Measurements from ENCODE around the gene PLEKHH1.
"Not testable (repeated sequence)": the region's sequence is repeated elsewhere in the genome, so short reads cannot be mapped to it uniquely, and the experiment has no call there.

The PLEKHH1 gene

DNA sequence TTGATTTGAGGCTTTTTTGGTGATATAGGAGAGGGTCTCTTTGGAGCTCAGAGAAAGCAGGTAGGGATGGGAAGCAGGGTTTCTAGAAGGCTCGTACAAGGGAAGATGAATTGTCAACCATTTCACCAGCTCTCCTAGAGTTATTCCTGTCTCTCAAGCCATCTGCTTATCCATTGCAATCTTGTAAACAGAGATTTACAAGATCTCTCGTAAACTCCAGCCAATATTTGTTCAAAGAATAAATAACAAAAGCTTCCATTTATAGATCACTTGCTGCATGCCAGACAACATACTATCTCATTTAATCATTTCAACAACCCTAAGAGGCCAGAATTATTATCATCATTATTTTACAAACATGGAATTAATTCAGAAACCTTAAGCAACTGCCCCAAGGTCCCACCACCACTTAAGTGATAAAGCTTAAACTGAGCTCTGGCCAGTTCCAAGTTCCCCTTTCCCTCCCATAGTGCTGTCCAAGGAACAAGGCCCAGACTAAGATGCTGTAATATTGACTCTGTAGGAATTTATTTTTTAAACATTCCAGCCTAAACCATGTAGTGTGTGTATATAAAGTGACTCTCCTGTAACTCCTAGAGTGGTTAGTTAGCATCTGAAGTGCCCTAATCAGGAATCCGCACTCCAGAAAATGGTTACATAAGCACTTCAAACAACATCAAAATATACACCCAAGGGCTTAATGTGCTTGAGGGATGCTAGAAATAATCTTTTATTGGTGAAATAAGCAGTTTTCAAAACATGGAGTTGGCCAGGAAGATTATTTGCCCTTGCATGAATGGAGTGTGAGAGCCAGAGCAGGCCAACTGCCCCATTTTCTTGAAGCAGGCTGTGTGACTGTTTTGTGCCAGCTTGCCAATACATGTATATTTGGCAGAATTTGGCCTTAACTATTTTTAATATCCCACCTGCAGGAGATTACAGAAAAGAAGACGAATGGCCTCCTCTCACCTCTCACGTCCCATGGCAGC lies 2.8 kb upstream of the PLEKHH1 start:
- in situ Hi-C loops (cut with HindIII; ENCODE audit: low sequenced_read_pairs), result no loop called here

DNA sequence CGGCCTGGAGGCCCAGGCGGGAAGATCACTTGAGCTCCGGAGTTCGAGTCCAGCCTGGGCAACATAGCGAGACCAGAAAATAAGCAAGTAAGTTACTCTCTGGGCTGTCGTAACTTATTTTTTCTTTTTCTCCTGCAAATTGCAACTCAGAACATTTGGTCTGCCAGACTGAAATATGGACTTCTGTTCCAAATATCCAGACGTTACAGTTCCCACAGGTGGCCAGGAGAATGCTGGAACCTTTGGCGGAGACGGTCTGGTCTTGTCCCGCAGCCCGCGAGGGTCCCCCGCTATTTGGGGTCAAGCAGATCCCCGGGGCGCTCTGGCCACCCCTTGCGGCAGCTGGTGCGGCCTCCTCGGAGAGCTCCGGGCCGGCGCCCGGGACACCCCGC lies 488 bp upstream of the PLEKHH1 start:
- in situ Hi-C loops (cut with HindIII; ENCODE audit: low sequenced_read_pairs), result no loop called here

DNA sequence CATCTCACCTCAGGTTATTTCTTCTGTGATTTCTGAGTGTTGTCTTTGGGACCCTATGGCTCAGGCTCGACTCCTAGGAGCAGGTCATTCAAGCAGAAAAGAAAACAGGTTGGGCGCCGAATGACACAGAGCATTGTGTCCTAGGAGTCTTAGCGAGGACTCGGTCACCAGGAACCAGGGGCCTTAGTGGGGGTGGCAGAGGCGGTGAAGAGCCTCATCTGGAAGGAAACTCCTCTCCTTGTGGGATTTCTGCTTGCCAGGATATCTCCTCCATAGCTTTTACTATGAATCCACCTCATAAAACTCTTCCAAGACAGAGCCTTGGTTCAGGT lies 630 bp downstream of the PLEKHH1 start:
- in situ Hi-C loops (cut with HindIII; ENCODE audit: low sequenced_read_pairs), result no loop called here

DNA sequence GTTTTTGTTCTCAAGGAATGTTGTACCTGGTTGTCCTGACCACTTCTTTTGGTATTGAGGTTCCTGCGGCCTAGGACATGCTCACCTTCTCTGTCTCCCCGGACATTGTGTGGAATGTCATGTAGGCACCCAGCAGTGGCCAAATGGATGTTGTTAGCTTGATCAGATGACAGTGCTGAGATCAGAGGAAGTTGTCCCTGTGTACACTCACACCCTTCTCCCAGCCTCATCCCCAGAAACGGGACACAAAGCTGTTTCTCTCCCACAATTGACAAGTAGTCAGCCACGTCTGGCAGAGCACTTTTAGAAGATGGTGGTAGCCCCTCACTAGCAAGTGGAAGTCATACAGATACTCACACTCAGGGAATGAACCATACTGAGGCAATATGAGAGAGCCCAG lies 3.0 kb downstream of the PLEKHH1 start:
- in situ Hi-C loops (cut with HindIII; ENCODE audit: low sequenced_read_pairs), result no loop called here

DNA sequence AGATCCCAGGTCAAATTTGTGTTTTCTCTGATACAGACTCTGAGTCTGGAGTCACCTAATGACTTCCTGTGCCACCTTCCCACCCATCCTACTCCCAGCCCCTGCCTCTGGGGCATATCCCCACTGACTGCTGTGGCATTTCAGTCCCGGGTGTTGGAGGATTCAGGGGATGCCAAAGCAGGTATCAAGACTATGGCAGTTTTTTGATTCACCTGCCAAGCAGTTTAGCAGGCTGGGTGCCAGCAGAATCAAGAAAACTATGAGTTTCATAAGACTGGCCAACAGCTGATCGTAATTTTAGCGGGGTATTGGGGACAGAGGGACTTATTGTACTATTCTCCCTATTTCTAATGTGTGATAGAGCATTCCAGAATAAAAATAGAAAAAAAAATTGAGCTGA lies 4.6 kb downstream of the PLEKHH1 start:
- in situ Hi-C loops (cut with HindIII; ENCODE audit: low sequenced_read_pairs), result no loop called here

DNA sequence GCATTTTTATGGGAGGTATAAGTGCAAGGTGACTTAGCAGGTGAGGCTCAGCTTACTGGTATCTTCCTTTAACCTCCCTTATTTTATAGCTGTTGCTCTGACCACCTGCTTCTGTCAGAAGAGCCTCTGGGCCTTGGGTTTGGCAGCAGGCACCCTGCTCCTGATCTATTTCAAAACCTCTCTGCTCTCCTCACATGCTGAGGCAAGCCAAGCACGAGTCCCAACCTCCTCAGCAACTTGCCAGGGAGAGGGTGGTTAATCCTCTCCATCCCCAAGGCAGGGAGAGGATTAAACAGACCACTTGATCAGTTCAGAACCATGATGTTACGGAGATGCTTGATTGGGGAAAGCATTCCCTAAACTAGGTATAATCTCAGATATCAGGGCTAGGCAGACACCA lies 5.4 kb downstream of the PLEKHH1 start:
- in situ Hi-C loops (cut with HindIII; ENCODE audit: low sequenced_read_pairs), result no loop called here

DNA sequence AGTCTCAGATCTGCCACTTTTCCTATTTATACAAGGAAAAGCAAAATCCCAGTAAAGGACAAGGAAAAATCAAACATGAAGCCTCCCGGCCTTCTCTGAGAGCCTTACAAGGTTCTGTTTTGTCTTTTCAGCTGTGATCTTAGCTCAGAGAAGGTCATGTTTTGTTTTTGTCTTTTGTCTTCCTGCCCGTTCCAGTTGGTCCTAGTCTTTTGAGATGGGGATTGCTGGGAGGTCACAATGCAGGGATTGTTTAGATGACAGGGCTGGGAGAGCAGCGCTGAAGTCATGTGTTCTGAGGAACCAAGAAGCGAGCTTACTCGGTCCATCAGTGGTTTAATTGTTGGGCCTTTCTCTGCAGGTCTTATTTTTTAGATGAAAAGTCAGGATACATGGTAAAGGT lies 6.0 kb downstream of the PLEKHH1 start:
- in situ Hi-C loops (cut with HindIII; ENCODE audit: low sequenced_read_pairs), result no loop called here

DNA sequence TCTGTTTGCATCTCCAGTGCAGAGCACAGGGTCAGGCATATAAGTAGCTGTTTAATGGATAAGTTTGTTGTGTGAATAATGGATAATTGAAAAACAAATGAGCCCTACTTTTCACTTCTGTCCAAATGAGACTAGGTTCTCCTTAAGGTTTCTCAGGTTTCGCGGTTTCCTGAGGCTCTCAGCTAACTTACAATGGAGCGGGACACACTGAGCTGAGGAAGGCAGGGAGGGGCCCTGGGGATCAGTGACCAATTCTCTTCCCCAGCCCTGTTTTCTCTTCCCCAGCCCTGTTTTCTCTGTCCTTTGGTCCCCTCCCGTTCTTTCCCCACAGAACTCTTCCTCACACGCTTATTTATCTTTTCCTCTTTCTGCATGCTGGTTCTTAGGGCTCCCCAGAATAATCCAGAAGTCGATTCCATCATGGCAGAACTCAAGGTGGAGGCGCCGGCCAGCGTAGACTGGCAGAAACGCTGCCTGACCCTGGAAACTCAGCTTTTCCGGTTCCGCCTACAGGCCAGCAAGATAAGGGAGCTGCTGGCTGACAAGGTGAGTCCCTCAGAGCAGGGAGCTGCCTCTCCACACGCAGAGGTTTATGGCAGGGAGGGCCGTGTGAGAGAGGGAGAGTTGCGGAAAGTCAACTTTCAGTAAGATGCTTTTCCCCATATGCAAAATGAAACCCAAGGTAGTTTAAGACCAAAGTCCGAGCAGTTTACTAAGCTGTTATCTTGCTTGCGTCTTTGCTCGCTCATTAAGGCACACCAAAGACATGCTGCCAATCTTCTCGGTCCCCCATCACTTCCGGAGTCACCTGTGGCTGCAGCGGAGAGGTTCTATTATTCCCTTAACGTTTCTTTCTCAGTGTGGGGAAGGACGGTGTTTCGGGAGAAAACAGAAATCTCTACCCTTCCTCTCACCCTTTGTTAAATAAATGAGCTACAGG lies 8.6 kb downstream of the PLEKHH1 start:
- in situ Hi-C loops (cut with HindIII; ENCODE audit: low sequenced_read_pairs), result no loop called here

DNA sequence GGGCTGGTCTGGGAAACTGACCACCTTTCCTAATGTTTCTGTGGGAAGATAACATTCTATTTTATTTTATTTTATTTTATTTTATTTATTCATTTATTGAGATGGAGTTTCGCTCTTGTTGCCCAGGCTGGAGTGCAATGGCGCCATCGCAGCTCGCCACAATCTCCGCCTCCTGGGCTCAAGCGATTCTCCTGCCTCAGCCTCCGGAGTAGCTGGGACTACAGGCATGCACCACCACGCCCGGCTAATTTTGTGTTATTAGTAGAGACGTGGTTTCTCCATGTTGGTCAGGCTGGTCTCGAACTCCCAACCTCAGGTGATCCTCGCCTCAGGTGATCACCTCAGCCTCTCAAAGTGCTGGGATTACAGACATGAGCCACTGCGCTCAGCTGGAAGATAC lies 9.5 kb downstream of the PLEKHH1 start:
- in situ Hi-C loops (cut with HindIII; ENCODE audit: low sequenced_read_pairs), result not testable (repeated sequence)

DNA sequence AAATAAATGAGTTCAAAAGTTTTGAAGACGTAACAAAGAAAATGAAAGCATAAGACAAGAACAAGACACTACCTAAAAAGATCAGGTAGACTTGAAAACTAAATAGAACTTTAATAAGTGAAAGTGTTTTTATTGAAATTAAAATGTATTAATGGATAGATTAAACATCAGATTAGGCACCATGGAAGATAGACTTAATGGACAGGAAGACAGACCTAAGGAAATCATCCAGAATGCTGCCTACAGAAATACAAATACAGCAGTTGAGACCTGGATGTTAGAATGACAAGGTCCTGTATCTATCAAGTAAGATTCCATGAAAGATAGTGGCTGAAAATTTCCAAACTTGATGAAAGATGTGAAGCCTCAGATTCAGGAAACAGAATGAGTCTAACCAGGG lies 11.5 kb downstream of the PLEKHH1 start:
- in situ Hi-C loops (cut with HindIII; ENCODE audit: low sequenced_read_pairs), result no loop called here

DNA sequence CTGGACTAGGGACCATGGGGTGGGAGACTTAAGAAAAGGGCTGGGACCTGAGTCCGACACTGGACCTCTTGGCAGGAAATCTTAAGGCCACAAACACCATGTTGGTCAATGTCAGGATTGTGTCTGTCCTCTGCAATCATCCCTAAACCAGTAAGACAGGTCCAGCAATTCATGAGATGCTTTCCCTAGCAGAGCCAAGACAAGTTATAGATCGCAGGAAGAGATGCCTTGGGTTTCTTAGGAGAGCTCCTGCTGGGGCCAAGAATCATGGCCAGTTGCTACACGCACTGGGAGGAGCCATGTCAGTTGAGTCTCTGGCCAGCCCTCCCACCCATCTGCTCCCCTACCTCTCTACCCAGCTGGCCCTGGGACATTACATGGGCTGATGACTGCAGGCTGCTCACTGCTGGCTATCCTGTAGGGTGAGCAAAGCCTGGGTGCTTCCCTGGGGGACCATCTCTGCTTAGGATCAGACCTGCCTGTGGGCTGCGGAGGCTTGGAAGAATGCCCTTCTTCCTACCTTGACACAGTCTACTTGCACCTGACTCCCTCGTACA lies 14.2 kb downstream of the PLEKHH1 start:
- in situ Hi-C loops (cut with HindIII; ENCODE audit: low sequenced_read_pairs), result no loop called here

DNA sequence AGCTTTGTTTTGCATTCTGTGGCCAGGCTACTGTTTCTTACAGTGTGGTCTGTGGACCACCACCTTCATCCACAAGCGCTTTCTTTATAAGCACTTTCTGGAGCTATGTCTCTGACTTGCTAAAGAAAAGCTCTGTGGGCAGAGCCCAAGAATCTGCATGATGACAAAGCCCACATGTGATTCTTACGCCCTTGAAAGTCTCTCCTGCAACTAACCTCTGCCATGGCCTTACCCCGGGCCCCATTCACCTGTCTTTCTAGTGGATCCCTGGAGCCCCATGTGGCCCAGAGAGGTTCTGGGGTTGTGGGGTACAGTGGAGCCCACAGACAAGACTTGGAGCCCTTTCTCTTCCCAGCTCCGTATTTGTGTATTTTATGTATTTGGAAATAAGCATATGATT lies 16.6 kb downstream of the PLEKHH1 start:
- in situ Hi-C loops (cut with HindIII; ENCODE audit: low sequenced_read_pairs), result no loop called here

DNA sequence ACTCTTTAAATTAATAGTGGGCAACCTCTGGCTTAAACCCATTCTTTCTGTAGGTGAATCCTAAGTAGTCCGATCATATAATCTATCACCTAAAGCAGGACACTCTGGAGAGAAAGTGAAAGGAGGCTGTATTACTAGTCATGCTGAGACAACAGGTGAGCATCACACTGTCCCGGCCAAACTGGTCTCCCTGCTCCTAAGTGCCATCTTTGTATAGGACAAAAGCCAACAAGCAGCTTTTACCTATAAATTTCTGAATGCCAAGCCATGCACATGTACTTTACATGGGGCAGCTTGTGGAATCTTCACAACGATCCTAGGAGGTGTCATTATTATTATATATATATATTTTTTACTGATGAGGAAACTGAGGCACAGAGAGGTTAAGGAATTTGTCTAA lies 18.0 kb downstream of the PLEKHH1 start:
- in situ Hi-C loops (cut with HindIII; ENCODE audit: low sequenced_read_pairs), result no loop called here

DNA sequence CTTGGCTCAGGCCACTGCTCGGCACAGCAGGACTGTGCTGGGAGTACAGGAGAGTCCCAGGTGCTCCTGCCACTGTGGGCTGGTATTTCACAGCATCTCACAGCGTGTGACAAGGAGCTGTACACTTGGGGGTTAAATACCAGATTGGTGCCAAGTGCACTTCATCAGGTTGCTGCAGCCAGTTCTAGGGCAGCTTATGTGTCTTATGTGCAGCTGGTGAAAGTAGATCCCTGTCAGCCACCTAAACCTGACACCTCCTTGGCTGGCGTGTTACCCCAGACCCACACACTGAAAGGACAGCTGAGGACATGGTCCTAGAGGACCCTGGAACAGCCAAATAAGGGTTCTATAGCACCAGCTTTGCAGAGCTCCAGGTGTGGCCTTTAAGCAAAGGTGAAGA lies 18.9 kb downstream of the PLEKHH1 start:
- in situ Hi-C loops (cut with HindIII; ENCODE audit: low sequenced_read_pairs), result no loop called here

DNA sequence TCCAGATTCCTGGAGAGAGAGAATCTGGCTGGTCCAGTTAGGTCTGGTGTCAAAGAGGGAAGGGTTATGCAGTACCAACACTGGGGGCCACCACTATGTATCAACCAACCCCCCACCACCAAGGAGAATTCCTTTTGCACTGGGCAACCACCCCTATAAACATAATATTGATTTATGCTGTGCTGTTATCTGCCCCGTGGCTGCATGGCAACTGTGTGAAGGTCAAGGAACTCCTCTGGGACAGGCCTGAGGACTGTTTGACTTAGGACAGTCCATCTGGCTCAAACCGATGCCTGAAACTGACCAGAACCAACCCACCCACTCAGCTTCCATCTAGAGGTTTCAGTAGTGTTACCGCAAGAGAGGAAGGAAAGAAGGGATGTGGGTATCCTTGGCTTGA lies 20.5 kb downstream of the PLEKHH1 start:
- in situ Hi-C loops (cut with HindIII; ENCODE audit: low sequenced_read_pairs), result no loop called here

DNA sequence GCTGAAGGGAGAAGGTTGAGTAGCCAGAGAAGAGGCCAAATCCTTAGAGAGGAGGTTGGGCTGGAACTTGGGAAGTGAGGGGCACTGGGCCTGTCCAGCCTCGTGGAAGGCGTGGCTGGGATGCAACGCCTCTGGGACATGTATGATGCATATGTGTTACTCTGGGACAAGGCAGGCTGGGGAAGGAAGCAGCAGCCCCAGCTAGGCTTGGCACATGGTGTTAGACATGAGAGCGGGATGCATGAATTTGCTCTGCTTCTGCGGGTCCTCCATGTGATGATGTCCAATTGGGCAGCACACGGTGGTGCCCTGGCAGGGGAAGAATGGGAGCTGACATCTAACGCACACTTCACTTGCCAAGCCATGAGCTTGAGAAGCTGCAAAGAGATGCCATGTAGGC lies 21.3 kb downstream of the PLEKHH1 start:
- in situ Hi-C loops (cut with HindIII; ENCODE audit: low sequenced_read_pairs), result no loop called here

DNA sequence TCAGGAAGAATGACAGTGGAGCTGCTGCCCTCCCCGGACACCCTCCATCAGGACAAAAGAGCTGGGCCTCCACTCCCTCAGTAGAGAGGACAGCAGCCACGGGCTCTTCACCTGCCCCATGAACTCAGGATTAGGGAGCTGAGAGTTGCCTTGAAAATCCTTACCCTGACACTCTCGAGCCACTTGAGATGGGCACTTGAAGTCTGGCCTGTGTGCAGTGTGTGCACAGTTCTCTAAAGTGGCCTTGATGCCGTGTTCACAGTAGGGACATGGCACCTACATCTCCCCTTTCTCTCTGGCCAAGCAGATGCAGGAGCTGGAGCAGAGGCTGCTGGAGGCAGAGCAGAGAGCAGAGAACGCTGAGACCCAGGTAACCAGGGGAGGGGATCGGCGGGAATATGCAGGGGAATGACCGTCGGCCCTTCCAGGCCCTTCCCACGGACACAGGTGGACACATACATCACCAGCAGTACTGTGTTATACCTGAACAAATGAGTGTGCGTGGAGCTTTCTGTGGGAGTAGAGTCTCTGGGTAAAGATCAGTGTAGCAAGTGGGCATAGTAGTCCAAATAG lies 22.5 kb downstream of the PLEKHH1 start:
- in situ Hi-C loops (cut with HindIII; ENCODE audit: low sequenced_read_pairs), result no loop called here

DNA sequence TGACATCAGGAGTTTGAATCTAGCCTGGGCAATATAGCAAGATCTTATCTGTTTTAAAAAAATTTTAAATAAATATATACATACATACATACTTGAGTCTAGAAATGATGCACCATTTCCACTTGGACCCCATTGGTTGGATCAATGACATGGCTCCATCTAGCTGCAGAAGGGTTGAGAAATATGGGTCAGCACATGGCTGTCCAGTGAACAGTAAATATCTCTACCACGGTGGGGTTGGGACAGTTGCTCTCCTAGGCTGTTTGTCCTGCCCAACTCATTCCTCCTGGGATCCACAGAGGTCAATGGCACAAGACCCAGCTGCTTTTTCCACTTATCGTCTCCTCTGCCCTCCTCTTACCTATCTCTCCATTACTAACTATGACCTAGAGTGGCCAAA lies 23.6 kb downstream of the PLEKHH1 start:
- in situ Hi-C loops (cut with HindIII; ENCODE audit: low sequenced_read_pairs), result no loop called here

DNA sequence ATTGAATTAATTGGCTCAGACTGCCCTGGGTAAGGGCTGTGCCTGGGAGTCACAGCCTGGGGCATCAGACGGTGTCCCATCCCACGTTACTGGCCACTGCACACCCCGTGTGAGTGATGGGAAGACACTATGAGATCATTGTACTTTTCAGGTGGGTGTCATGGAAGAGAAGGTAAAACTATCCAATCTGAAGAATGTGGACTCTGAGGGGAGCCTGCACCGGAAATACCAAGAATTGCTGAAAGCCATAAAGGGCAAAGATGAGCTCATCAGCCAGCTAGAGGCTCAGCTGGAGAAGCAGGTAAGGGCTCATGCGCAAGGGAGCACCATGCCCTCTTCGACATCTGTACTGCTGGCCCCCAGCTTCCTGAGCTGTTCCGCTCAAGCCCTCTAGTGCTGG lies 24.0 kb downstream of the PLEKHH1 start:
- in situ Hi-C loops (cut with HindIII; ENCODE audit: low sequenced_read_pairs), result no loop called here

DNA sequence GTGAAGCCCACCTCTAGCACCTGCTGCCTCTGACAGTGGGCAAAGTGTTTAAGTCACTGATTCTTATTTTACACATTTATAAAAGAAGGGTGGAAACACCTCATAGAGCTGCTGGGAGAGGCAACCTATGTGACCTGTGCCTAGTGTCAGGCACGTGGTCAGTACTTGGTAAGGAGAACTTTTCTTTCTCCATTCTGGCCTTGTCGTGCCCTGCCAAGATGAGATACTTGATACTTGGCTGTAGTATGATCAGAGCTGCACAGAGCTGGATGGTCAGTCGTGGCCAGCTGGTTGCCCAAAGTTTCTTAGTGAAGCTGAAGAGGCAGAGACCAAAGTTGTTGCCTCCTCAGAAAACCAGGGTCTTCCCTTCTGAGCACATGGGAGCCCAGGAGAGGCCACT lies 24.6 kb downstream of the PLEKHH1 start:
- in situ Hi-C loops (cut with HindIII; ENCODE audit: low sequenced_read_pairs), result no loop called here

DNA sequence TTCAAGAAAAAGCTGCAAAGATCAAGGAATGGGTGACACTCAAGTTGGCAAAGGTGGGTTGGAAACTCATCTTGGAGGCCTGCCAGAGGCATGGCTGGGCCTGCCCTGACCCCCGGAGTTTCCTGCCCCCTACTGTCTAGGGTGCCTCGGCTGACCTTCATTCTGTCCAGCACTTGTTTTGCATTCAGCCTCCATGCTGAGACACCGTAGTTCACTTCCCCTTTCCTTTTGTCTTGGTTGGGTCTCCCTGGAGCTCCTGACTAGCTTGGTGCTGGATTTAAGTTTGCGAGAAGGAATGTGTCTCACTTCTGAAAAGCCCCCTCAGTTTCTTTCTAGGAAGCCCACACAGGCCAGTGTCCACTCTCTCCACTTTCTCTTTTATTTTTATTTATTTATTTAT lies 26.5 kb downstream of the PLEKHH1 start:
- in situ Hi-C loops (cut with HindIII; ENCODE audit: low sequenced_read_pairs), result no loop called here
